GM18907 (cell line): ENCODE measurements around the gene EHBP1L1.

Experiments used
- ATAC-seq: cut with Tn5 transposase; IDR thresholded peaks from one replicate; pipeline ENCODE4 v1.9.1; 2021; ENCODE audit warnings: mild to moderate bottlenecking, moderate library complexity; ENCODE audit not compliant: unreplicated experiment

The EHBP1L1 gene

DNA sequence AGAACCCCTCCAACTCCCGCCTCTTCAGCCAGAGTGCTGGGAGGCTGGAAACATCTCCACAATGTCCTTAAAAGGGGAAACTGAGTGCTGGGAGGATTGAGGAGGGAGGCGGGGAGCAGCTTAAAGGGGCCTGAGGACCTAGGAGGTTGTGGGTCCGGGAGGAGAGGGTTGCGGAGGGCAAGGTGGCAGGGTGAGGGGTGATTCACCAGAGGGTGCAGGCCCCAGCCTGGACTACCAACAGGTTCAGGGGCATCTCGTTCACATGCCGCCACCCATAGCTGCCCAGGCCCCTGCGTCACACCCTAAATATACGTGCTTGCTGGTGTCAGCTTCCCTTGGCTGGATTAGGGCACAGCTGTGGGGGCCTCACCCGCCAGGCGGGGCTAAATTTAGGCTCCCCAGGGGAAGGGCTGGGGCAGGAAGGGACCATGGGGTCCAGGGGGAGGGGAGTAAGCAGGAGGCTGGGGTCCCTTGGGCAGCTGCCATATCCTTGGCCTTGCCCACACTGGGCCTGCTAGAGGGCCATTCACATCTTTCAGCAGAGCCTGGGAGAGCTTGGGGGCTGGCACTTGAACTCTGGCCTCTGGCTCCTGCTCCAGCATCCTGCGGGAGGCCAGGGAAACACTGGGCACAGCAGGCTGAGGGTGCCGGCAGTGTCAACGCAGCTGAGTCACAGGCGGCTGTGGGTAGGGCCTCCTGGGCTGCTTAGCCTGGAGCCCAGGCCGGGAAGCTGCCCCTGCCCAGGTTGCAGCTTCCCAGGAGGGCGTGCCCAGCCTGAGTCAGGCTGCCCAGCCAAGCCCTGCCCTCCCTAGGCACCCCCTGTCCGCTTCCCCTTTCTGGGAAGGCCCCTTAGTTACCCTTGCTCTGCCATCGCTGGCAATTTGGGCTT is 1.3 kb downstream of the EHBP1L1 start:
- no peak for ATAC-seq

DNA sequence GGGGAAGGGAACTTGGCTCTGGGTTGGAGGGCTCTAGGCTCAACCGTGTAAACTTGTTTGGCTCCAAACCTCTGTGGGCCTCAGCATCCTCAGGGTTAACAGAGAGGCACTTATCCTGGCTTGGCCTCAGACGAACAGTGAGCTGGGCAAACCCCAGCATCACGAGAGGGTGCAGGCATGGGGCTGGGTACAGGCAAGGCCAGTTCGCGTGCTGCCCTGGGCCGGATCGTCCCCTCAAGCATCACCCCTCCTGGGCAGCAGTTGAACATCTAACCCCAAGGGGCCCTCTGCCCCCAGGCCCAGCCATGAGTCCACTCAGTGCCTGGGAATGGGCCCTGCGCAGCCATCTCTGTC is 1.9 kb downstream of the EHBP1L1 start:
- no peak for ATAC-seq

DNA sequence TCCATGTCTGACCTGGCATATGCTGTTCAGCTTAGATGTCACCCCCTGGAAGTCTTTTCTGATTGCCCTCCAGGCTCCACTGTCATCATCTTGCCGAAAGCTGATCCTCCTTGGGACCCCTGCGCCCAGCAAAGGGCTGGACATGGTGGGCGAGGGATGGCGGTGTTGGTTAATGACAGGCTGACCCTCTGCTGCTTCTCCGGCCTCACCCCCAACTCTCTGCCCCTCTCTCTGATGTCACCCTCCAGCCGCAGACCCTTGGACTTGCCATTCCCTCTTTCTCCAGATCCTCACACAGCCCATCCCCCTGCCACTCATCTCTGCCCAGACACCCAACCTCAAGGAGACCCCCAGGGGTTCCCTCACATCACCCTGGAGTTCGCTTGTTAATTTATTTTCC is 2.3 kb downstream of the EHBP1L1 start:
- no peak for ATAC-seq

- ATAC-seq, result no peak
These were observed 2.8 kb downstream of the EHBP1L1 start for GRCh38 chr11:65578667-65579066.

GRCh38 chr11:65579291-65579690 is 3.4 kb downstream of the EHBP1L1 start:
- ATAC-seq, result no peak

- no peak for ATAC-seq
These were observed 4.3 kb downstream of the EHBP1L1 start for GRCh38 chr11:65580031-65580692.

- ATAC-seq, result no peak
These were observed 4.9 kb downstream of the EHBP1L1 start for GRCh38 chr11:65580756-65581155.

DNA sequence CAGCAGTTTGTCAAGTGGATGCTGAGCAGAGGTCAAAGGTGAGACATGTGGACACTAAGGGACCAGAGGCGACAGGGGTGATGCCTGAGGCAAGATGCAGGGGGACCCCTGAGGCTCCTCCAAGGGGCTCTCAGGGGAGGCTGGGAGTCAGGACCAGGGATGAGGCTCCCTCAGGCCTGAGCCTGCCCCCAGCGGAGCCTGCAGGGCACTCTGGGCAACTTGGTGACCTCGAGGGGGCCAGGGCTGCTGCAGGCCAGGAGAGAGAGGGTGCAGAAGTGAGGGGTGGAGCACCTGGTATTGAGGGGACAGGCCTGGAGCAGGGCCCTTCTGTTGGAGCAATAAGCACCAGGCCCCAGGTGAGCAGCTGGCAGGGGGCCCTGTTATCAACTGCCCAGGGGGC is 6.1 kb downstream of the EHBP1L1 start:
- ATAC-seq, result no peak

DNA sequence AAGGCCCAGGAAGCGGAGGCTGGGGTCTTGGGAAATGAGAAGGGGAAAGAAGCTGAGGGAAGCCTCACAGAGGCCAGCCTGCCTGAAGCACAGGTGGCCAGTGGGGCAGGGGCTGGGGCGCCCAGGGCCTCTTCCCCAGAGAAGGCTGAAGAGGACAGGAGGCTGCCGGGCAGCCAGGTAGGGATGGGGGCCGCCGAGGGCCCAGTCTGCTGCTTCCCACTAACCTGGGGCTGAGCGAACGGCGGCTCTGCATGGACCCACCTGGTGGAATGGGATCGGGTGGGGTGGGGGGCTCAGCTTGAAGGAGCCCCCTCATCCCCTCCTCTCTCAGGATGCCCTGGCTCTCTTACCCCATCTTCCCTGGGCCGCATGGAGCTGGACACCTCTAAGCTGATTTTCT is 7.7 kb downstream of the EHBP1L1 start:
- no peak for ATAC-seq

GRCh38 chr11:65584106-65584505 is 8.3 kb downstream of the EHBP1L1 start:
- no peak for ATAC-seq

GRCh38 chr11:65584723-65585171 is 8.9 kb downstream of the EHBP1L1 start:
- ATAC-seq, result no peak

GRCh38 chr11:65585396-65586246 is 9.8 kb downstream of the EHBP1L1 start:
- ATAC-seq, result no peak

DNA sequence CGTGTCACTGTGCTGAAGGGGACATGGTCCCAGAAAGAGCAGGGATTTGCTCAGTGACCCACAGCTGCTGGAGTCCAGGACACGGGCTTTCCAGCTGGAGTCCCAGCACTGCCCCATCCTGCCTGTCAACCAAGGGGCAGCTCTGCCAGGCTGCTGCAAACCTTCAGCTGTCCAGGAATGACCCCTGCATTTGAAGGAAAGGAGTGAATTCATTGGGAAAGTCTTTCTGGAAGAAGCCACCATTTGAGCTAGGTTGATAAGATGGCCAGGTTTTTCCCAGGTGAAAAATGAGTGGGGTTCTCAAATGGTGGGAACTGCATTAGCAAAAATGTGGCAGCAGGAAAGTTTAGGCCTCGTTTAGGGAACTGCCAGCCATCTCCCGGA is 10.4 kb downstream of the EHBP1L1 start:
- no peak for ATAC-seq

DNA sequence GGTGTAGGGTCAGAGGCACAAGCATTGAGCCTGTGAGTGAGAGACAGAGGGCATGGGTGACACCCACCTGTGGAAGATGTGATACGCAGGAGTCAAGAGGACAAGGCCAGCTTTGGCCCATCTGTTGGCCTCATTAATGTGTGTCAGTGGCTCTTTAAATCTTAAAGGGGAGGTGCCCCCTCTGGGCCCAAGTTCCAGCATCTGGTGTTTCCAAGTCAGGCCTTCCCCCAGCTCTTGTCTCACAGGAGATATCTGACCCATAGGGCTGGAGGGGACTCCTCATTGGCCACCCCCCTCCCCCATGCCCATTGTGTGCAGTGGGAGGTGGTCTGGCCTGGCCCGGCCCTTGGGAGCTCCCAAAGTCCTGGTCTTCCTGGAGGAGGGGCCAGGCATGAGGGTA is 10.8 kb downstream of the EHBP1L1 start:
- no peak for ATAC-seq

DNA sequence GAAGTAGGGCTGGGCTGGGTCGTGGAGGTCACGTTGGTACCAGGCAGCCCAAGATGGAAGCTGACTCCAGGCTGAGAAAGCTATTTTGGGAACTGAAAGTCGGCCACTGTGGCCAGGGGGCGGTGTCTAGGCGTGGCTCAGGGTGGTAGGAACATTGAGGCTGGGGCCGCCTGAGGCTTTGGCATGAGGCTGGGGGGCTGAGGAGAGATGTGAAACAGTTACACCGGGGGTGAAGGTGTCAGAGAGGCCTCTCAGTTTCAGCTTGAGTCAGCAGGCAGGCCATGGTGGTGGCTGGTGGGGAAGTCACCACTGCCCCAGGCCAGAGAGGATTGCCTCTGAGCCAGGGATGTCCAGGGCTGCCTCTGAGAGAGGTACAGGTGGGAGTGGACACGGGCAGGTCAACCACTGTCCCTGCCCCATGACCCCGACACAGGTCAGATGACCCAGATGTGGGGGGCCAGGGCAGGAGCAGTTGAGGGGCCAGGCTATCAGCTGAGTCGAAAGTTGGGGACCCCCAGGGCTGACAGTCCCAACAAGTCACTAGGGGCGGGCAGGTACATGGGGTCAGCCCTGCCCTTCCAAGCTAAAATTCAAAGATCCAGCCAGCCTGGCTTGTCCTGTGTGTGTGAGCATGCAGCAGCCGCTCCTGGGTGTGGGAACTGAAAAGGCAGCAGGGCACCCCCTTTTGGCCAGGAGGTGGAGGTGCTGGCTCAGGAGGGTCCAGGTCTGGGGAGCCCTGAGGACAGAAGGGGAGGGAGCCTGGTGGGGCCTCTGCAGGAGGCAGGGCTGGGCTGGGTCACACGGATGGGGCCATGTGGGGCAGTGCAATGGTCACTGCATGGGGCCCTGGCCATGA is 12.6 kb downstream of the EHBP1L1 start:
- peak; percentile 75 for ATAC-seq

- no peak for ATAC-seq
These were observed 13.8 kb downstream of the EHBP1L1 start for GRCh38 chr11:65589444-65590239.

- no peak for ATAC-seq
These were observed 14.4 kb downstream of the EHBP1L1 start for GRCh38 chr11:65590240-65590738.

DNA sequence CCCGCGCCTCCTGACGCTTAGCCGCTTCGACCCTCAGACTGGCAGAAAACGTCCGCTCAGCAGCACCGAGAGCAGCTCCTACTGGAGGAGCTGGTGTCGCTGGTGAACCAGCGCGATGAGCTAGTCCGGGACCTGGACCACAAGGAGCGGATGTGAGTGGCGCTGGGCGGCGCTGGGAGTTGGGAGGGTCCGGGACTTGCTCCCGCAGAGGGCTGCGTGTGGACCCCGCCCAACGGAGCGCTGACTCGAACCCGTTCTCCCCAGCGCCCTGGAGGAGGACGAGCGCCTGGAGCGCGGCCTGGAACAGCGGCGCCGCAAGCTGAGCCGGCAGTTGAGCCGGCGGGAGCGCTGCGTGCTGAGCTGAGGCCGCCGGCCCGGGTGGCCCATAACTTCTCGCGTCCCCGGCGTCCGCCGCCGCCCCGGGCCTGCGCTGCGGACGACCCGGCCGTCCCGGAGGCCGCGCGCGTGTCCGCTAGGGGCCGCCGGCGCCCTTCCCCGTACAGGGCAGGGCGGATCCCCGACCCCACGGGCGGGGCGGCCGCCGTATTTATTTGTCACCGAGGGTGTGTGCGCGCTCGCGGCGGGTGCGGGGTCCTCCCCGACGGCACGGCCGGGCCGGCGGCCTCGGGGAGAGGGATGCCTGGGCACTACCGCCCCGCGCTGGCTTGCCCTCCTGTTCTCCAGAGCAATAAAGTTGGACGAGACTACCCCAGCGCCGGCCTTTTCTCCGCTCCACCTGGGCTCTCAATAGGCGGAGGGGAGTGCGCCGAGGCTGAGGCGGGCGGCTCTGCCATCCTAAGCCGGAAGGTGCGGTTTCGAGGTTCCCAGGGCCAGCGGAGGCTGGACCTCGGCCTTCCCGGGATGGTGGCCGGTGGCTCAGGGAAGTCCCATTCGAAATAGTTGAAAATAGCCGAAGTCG is 16.3 kb downstream of the EHBP1L1 start:
- no peak for ATAC-seq
